SK-N-SH treated with all-trans-retinoic acid at 6 μM for 48 hours (cell line): Measurements from ENCODE around the gene HMSD.

ENCODE experiments used
- ARNTL ChIP-seq: fragments of 450-650 bp; formaldehyde crosslinking; IDR thresholded peaks from 2 replicates; pipeline ENCODE4 v1.5.0; 2020; ENCODE audit warnings: low read depth, mild to moderate bottlenecking, moderate library complexity, borderline replicate concordance
- ESRRG ChIP-seq: fragments of 250-450 bp; sonication (Bioruptor Pico); IDR thresholded peaks from 2 replicates; pipeline ENCODE4 v1.6.1; 2021; ENCODE audit warnings: mild to moderate bottlenecking
- OSR1 ChIP-seq: fragments of 250-450 bp; sonication (Bioruptor Pico); IDR thresholded peaks from 2 replicates; pipeline ENCODE4 v1.8.0; 2022; ENCODE audit warnings: moderate library complexity, mild to moderate bottlenecking, inconsistent platforms
- PPARA ChIP-seq: fragments of 250-450 bp; sonication (Bioruptor Pico); IDR thresholded peaks from 2 replicates; pipeline ENCODE4 v1.5.0; 2020; ENCODE audit warnings: mild to moderate bottlenecking, borderline replicate concordance
- RARB ChIP-seq: fragments of 250-450 bp; sonication (Bioruptor Pico); IDR thresholded peaks from 2 replicates; pipeline ENCODE4 v1.8.0; 2021; ENCODE audit warnings: mild to moderate bottlenecking, moderate library complexity
- TCF4 ChIP-seq: fragments of 250-450 bp; sonication (Bioruptor Pico); IDR thresholded peaks from 2 replicates; pipeline ENCODE4 v1.8.0; 2021; ENCODE audit warnings: mild to moderate bottlenecking, moderate library complexity, borderline replicate concordance
- ZC3H10 ChIP-seq: fragments of 250-450 bp; sonication (Bioruptor Pico); IDR thresholded peaks from 2 replicates; pipeline ENCODE4 v1.5.1; 2021; ENCODE audit warnings: mild to moderate bottlenecking, moderate library complexity
- ZFP3 ChIP-seq: fragments of 250-450 bp; sonication (Bioruptor Pico); IDR thresholded peaks from 2 replicates; pipeline ENCODE4 v1.5.0; 2020; ENCODE audit warnings: mild to moderate bottlenecking, moderate library complexity
- ZNF8 ChIP-seq: fragments of 450-650 bp; formaldehyde crosslinking; IDR thresholded peaks from 2 replicates; pipeline ENCODE4 v1.5.0; 2020; ENCODE audit warnings: mild to moderate bottlenecking, moderate library complexity
- TF ChIP-seq, protein P1 (sequence below): fragments of 250-450 bp; sonication (Bioruptor Pico); IDR thresholded peaks from 2 replicates; pipeline ENCODE4 v1.5.0; 2020; ENCODE audit warnings: mild to moderate bottlenecking, moderate library complexity
- TF ChIP-seq, protein P2 (sequence below): fragments of 250-450 bp; sonication (Bioruptor Pico); IDR thresholded peaks from 2 replicates; pipeline ENCODE4 v1.5.1; 2020; ENCODE audit warnings: low read depth, mild to moderate bottlenecking, moderate library complexity
- TF ChIP-seq, protein P3 (sequence below): fragments of 250-450 bp; sonication (Bioruptor Pico); IDR thresholded peaks from 2 replicates; pipeline ENCODE4 v1.8.0; 2021; ENCODE audit warnings: low read depth, mild to moderate bottlenecking, moderate library complexity, borderline replicate concordance
- TF ChIP-seq, protein P4 (sequence below): fragments of 250-450 bp; sonication (Bioruptor Pico); IDR thresholded peaks from 2 replicates; pipeline ENCODE4 v1.8.0; 2020; ENCODE audit warnings: mild to moderate bottlenecking, moderate library complexity, borderline replicate concordance

DNA sequence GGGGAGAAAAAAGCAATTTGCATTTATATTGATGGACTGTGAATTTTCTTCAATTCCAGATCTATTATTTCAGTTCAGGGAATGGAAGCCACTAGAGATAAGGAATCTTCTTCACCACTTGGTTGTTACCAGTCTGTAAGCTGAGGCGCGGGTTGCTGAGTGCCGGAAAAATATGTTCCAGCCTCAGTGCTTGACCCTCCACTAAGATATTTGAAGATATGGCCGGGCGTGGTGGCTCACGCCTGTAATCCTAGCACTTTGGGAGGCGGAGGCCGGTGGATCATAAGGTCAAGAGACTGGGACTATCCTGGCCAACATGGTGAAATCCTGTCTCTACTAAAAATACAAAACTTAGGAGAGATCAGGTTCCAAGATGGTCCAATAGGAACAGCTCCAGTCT lies 9.1 kb upstream of the HMSD start:
- TF ChIP-seq ZFP3 (CRISPR knock-in tag) (no peak), RARB (CRISPR knock-in tag) (no peak), PPARA (CRISPR knock-in tag) (no peak), ARNTL (CRISPR knock-in tag) (no peak), ESRRG (no peak), OSR1 (CRISPR knock-in tag) (no peak), ZC3H10 (CRISPR knock-in tag) (no peak), ZNF8 (CRISPR knock-in tag) (no peak), TCF4 (CRISPR knock-in tag) (no peak)
- TF ChIP-seq, protein P1, sequence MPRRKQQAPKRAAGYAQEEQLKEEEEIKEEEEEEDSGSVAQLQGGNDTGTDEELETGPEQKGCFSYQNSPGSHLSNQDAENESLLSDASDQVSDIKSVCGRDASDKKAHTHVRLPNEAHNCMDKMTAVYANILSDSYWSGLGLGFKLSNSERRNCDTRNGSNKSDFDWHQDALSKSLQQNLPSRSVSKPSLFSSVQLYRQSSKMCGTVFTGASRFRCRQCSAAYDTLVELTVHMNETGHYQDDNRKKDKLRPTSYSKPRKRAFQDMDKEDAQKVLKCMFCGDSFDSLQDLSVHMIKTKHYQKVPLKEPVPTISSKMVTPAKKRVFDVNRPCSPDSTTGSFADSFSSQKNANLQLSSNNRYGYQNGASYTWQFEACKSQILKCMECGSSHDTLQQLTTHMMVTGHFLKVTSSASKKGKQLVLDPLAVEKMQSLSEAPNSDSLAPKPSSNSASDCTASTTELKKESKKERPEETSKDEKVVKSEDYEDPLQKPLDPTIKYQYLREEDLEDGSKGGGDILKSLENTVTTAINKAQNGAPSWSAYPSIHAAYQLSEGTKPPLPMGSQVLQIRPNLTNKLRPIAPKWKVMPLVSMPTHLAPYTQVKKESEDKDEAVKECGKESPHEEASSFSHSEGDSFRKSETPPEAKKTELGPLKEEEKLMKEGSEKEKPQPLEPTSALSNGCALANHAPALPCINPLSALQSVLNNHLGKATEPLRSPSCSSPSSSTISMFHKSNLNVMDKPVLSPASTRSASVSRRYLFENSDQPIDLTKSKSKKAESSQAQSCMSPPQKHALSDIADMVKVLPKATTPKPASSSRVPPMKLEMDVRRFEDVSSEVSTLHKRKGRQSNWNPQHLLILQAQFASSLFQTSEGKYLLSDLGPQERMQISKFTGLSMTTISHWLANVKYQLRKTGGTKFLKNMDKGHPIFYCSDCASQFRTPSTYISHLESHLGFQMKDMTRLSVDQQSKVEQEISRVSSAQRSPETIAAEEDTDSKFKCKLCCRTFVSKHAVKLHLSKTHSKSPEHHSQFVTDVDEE (CRISPR knock-in tag), result no peak
- TF ChIP-seq, protein P2, sequence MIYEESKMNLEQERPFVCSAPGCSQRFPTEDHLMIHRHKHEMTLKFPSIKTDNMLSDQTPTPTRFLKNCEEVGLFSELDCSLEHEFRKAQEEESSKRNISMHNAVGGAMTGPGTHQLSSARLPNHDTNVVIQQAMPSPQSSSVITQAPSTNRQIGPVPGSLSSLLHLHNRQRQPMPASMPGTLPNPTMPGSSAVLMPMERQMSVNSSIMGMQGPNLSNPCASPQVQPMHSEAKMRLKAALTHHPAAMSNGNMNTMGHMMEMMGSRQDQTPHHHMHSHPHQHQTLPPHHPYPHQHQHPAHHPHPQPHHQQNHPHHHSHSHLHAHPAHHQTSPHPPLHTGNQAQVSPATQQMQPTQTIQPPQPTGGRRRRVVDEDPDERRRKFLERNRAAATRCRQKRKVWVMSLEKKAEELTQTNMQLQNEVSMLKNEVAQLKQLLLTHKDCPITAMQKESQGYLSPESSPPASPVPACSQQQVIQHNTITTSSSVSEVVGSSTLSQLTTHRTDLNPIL (CRISPR knock-in tag), result no peak
- TF ChIP-seq, protein P3, sequence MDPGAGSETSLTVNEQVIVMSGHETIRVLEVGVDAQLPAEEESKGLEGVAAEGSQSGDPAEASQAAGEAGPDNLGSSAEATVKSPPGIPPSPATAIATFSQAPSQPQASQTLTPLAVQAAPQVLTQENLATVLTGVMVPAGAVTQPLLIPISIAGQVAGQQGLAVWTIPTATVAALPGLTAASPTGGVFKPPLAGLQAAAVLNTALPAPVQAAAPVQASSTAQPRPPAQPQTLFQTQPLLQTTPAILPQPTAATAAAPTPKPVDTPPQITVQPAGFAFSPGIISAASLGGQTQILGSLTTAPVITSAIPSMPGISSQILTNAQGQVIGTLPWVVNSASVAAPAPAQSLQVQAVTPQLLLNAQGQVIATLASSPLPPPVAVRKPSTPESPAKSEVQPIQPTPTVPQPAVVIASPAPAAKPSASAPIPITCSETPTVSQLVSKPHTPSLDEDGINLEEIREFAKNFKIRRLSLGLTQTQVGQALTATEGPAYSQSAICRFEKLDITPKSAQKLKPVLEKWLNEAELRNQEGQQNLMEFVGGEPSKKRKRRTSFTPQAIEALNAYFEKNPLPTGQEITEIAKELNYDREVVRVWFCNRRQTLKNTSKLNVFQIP (CRISPR knock-in tag), result no peak
- TF ChIP-seq, protein P4, sequence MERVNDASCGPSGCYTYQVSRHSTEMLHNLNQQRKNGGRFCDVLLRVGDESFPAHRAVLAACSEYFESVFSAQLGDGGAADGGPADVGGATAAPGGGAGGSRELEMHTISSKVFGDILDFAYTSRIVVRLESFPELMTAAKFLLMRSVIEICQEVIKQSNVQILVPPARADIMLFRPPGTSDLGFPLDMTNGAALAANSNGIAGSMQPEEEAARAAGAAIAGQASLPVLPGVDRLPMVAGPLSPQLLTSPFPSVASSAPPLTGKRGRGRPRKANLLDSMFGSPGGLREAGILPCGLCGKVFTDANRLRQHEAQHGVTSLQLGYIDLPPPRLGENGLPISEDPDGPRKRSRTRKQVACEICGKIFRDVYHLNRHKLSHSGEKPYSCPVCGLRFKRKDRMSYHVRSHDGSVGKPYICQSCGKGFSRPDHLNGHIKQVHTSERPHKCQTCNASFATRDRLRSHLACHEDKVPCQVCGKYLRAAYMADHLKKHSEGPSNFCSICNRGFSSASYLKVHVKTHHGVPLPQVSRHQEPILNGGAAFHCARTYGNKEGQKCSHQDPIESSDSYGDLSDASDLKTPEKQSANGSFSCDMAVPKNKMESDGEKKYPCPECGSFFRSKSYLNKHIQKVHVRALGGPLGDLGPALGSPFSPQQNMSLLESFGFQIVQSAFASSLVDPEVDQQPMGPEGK (CRISPR knock-in tag), result no peak
